ENCODE data around the gene NHEJ1.
A peak's percentile ranks its signal among the peaks of the same experiment; 100 is the strongest.

The NHEJ1 gene

GRCh38 chr2:219122202-219122980 is 38.2 kb downstream of the NHEJ1 start:
- DNase-seq, result no peak

- no peak for DNase-seq
Observed at GRCh38 chr2:219120082-219120481, 40.5 kb downstream of the NHEJ1 start.

- peak; percentile 55 to 58 for DNase-seq
Observed at GRCh38 chr2:219119422-219120043, 41.1 kb downstream of the NHEJ1 start.

GRCh38 chr2:219118504-219118903 is 42.1 kb downstream of the NHEJ1 start:
- no peak for DNase-seq

- DNase-seq, result no peak
Observed at GRCh38 chr2:219116776-219117646, 43.6 kb downstream of the NHEJ1 start.

- DNase-seq, result no peak
Observed at GRCh38 chr2:219112651-219113338, 47.8 kb downstream of the NHEJ1 start.

- no peak for DNase-seq
Observed at GRCh38 chr2:219112062-219112406, 48.6 kb downstream of the NHEJ1 start.

- no peak for DNase-seq
Observed at GRCh38 chr2:219111375-219112061, 49.1 kb downstream of the NHEJ1 start.

GRCh38 chr2:219109471-219109870 is 51.1 kb downstream of the NHEJ1 start:
- peak; percentile 44 to 55 for DNase-seq

GRCh38 chr2:219107758-219108157 is 52.9 kb downstream of the NHEJ1 start:
- DNase-seq, result no peak

- DNase-seq, result no peak
Observed at GRCh38 chr2:219106251-219106650, 54.4 kb downstream of the NHEJ1 start.

GRCh38 chr2:219104107-219105035 is 56.2 kb downstream of the NHEJ1 start:
- no peak for DNase-seq

GRCh38 chr2:219099329-219099728 is 61.3 kb downstream of the NHEJ1 start:
- DNase-seq, result no peak

GRCh38 chr2:219095406-219095935 is 65.1 kb downstream of the NHEJ1 start:
- no peak for DNase-seq

GRCh38 chr2:219094171-219094570 is 66.4 kb downstream of the NHEJ1 start:
- DNase-seq, result no peak

GRCh38 chr2:219090436-219091299 is 69.9 kb downstream of the NHEJ1 start:
- no peak for DNase-seq

GRCh38 chr2:219089330-219089729 is 71.3 kb downstream of the NHEJ1 start:
- DNase-seq, result no peak

GRCh38 chr2:219087848-219088247 is 72.8 kb downstream of the NHEJ1 start:
- DNase-seq, result no peak

- DNase-seq, result no peak
Observed at GRCh38 chr2:219087361-219087760, 73.3 kb downstream of the NHEJ1 start.

- no peak for DNase-seq
Observed at GRCh38 chr2:219086196-219086595, 74.4 kb downstream of the NHEJ1 start.
